Sciatic nerve (tissue), 2 donors: ENCODE measurements around the gene GIGYF2. TPM values are rescaled to one million over a fixed set of nuclear protein-coding genes. Genes with fewer than 3 reads are reported as not detected.
A peak's percentile ranks its signal among the peaks of the same experiment; 100 is the strongest.
"Not testable (repeated sequence)": the region's sequence is repeated elsewhere in the genome, so short reads cannot be mapped to it uniquely, and the experiment has no call there.

ENCODE experiments used
- ATAC-seq: fragments of 200-7000 bp; cut with Tn5 transposase; one replicate; pipeline ENCODE4 v1.9.1; 2020; ENCODE audit warnings: mild to moderate bottlenecking, moderate library complexity
- DNase-seq: peaks from one replicate; pipeline ENCODE4 v3.0.0-alpha.2; 2020; ENCODE audit warnings: low spot score
- intact Hi-C: fragments of 100-400 bp; cut with DNase I; formaldehyde crosslinking; loops from one replicate; pipeline ENCODE4 v1.14.2; 2022
- total RNA-seq: library from RNA; stranded (reverse); fragmentation: NEBNext Ultra II Directional; extraction: Animal tissue kit (Norgen Biotek cat#: 25700); gene quantifications from one replicate; pipeline ENCODE4 v1.2.1, GENCODE V29; 2021
- donor health status: DM: no; HTN: no; CAD: no.
- donor health status: DM: no; HTN: no; CAD: no.

The GIGYF2 gene
- total RNA-seq, 1 donor from 2014 or later: 97.1 TPM

- no peak for ATAC-seq
- DNase-seq: no peak
- intact Hi-C loops: loop anchor here (5.0 to 10.0 kb wide), 2 partner anchors 205 to 402 kb away; partner anchors contain the start of gene ATG16L1
These were observed 152.9 kb downstream of the GIGYF2 start for GRCh38 chr2:232850039-232850438.

DNA sequence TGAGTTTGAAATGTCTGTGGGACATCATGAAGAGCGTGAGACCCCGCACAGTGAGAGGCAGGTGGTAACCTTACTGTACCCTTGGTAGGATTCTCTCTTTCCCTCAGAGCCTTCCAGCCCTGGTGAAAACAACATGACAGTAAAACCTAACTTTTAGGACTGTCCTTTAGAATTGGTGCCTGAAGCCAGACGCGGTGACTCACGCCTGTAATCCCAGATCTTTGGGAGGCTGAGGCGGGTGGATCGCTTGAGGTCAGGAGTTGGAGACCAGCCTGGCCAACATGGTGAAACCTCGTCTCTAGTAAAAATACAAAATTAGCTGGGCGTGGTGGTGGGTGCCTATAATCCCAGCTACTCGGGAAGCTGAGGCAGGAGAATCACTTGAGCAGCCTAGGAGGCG is 154.9 kb downstream of the GIGYF2 start:
- DNase-seq, ATAC-seq: not testable (repeated sequence)
- intact Hi-C loops: loop anchor here (5.0 to 10.0 kb wide), 2 partner anchors 203 to 400 kb away; partner anchors contain the start of gene ATG16L1

DNA sequence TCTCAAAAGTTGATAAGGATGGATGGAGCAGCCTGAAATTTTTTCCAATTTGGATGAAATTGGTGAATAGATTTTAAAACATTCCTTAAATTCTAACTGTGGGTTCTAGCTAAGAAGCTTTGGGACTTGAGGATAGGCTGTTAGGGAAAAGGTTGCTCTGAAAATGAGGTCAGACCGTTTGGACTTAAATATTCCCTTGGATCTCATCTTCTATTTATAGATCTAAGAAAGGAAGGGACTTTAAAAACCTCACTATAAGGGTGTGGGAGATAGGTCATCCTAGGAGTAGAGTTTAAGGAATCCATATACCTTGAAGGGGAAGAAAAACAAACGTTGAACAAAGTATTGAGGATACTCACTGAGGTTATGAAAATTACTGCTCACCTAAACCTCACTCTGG is 155.5 kb downstream of the GIGYF2 start:
- intact Hi-C loops: loop anchor here (5.0 to 10.0 kb wide), 2 partner anchors 202 to 400 kb away; partner anchors contain the start of gene ATG16L1
- ATAC-seq (no peak), DNase-seq (no peak)

- DNase-seq (no peak), ATAC-seq (no peak)
- intact Hi-C loops: loop anchor here (5.0 to 10.0 kb wide), 2 partner anchors 201 to 398 kb away; partner anchors contain the start of gene ATG16L1
These were observed 157.0 kb downstream of the GIGYF2 start for GRCh38 chr2:232854082-232854481.

GRCh38 chr2:232857158-232857563 is 160.0 kb downstream of the GIGYF2 start:
- no peak for ATAC-seq
- intact Hi-C loops: loop anchor here (10.0 kb wide), 1 partner anchor 198 kb away; no protein-coding TSS in a partner anchor
- DNase-seq: no peak

DNA sequence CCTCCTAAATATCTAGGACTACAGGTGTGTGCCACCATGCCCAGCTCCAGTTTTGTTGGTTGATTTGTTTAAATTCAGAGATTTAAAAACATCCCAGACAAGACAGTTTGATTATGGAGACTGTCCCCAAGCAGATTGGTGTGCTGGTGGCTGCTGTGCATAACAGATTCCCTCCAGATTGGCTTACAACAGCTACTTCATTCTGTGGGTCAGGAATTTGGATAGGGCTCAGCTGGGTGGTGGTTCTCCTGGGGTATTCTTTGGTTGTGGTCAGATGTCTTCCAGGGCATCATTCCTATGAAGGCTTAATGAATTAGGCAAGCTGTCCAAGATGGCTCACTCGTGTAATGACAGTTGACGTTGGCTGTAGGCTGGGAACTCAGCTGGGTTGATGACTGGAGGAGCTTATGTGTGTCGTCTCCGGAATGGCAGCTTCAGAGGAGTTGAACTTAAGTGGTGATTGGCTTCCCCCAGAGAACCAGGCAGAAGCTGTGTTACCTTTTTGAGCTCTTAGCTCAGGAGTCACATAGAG is 162.3 kb downstream of the GIGYF2 start:
- DNase-seq (no peak), ATAC-seq (no peak)
- intact Hi-C loops: loop anchor here (10.0 kb wide), 1 partner anchor 195 kb away; no protein-coding TSS in a partner anchor

DNA sequence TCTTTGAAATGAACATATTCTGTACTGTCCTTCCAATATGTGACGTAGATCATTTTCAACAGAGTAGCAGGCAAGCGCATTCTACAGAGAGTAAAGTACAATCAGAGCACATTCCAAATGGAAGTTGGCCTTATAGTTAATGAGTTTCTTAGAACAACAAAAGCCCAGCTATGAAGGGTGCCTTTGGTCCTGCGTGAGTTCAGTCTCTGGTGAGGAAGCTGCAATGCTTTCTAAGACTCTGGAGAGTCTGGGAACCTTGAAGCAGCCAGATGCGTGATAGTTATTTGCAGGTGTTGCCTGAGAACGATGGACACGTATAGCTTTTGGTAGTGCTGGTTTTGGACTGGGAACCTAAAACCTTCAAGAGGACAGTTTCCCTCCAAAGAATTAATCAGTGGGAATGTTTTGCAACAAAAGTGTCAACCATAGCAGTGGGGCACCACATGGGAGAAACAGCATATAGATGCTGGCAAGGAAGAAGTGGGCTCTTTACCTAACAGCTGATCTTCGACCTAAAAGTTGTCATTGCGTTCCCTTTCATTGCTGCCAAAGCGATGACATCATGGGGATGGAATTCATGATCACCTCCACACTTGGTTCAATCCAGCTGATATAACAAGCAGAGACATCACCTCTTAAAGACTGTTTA is 163.6 kb downstream of the GIGYF2 start:
- DNase-seq (no peak), ATAC-seq (no peak)
- intact Hi-C loops: no loop called here

DNA sequence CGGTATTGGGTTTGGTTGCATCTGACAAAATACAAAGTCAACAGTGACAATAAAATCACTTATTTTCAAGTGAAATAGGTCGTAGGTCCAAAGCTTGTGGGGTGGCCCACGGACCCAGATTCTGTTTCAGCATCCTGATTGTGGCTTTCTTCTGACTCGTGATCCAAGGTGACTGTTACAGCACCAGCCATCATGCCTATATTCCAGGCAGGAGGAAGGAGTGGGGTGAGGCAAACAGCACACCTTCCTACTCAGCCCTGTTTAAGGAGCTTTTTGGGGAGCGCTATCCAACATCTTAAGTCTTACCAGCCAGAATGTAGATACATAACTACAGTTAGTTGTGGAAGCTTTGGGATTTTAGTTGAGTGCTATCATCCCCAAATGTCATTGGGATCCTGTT is 164.2 kb downstream of the GIGYF2 start:
- DNase-seq (no peak), ATAC-seq (no peak)
- intact Hi-C loops: no loop called here

- ATAC-seq: no peak
- no peak for DNase-seq
- intact Hi-C loops: no loop called here
These were observed 166.9 kb downstream of the GIGYF2 start for GRCh38 chr2:232863996-232864395.

- ATAC-seq (no peak), DNase-seq (no peak)
- intact Hi-C loops: no loop called here
These were observed 168.0 kb downstream of the GIGYF2 start for GRCh38 chr2:232865165-232865564.

DNA sequence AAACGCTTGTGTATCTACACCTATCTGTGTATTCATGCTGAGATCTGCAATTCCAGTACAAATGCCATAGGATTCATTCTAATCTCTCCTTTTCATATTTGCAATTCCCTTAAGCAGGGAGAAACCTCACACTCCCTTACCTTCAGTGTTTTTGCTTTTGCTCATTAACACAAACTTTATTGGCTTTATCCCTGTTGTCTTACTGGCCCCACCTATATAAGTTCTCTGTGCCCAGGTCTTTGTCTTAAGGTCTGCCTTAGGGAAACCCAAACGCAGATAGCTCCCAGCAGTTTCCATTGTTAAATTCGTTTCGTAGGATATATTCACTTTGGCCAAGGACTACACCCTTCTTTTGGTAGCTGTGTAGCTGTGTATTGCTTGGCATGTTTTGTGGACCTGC is 169.0 kb downstream of the GIGYF2 start:
- intact Hi-C loops: no loop called here
- ATAC-seq (no peak), DNase-seq (no peak)

GRCh38 chr2:232869138-232870017 is 172.2 kb downstream of the GIGYF2 start:
- intact Hi-C loops: no loop called here
- peak; percentile 25 for DNase-seq
- no peak for ATAC-seq

GRCh38 chr2:232870018-232870765 is 173.1 kb downstream of the GIGYF2 start, which contains the start of gene SNORC:
SNORC (plus strand) TSS chr2:232870264; CDS start chr2:232870342, 78 bp downstream.
- DNase-seq (peak; percentile 42), ATAC-seq (no peak)

DNA sequence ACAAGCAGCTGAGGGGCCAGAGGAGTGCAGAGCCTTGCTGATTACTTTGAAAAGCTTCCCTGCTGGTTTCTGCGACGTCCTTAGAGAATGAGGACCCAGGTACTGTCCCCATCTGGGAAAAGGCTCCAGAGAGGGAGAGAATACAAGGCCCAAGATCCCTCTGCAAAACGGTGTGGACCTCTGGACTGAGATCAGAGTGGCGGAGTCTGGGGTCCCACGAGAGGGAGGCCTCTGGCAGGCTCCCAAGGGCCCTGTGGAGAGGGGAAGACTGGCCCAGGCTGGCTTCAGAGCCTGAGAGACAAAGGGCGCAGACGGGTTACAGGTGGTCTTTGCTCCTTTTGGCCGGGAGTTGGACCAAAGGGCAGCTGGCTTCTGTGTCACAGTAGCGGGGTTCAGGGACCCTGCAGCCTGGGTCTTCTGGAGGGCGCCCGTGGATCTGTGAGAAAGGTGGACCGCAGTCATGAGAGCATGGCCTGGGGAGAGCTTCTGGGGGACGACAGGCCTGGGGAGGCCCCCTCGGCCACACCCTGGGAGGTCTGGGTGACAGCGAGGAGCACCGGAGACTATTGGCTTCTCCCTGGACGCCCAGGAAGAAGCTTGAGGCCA is 173.7 kb downstream of the GIGYF2 start:
- ATAC-seq (no peak), DNase-seq (peak; percentile 50)
- intact Hi-C loops: no loop called here

More at GRCh38 chr2:232870018-232870765, 173.1 kb downstream of the GIGYF2 start, which contains the start of gene SNORC:
- intact Hi-C loops: no loop called here

- DNase-seq (peak; percentile 59), ATAC-seq (no peak)
- intact Hi-C loops: no loop called here
These were observed 174.3 kb downstream of the GIGYF2 start for GRCh38 chr2:232871418-232871834.

DNA sequence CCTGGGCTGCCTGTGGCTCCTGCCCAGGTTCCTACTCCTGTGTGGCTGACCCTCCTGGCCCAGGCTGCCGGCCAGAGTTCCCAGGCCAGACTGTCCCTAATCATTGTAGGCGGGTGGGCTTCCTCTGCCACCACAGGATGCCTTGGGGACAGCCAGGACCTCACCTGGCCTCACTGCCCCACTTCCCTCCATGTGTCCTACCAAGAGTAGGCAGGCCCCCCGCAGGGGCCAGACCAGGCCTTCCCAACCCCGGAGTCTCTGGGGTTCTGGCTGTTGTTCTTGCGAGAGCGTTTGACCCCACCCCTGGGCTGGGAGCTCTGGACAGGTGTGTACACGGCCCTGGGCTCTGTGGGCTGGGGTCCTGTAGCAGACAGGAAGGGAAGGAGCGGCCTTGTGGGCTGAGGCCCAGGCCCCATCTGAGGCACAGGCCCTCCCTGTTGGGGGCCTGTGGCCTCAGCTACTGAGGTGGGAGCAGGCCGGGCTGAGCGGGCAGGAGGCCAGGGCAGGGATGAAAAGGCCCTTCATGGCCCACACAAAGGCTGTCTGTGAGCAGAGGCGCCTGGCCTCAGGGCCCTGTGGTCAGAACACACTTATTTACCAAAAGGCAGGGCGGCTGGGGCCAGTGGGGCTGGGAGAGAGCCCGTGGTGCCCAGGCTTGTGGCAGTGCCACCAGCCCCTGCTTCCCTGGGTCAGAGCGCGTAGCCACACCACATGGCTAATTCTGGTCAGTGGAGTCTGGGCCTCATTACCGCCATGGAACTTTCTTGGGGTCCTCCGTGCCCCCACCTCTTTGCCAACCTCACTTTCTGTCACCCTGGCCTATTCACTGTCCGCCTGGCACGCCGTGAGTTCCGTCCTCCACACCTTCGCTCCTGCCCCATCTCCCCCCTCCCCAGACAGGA is 175.0 kb downstream of the GIGYF2 start:
- intact Hi-C loops: no loop called here
- DNase-seq (peak; percentile 87), ATAC-seq (peak; percentile 85)

GRCh38 chr2:232872826-232873225 is 175.7 kb downstream of the GIGYF2 start:
- intact Hi-C loops: no loop called here
- ATAC-seq (no peak), DNase-seq (peak; percentile 59)
